Inferior parietal cortex (tissue), 1 donor: ENCODE results near the gene SEC14L1.

Experiments used
- DNase-seq: peaks from one replicate; pipeline ENCODE4 v3.0.0-alpha.2; 2016; ENCODE audit errors: extremely low spot score

SEC14L1 gene

DNA sequence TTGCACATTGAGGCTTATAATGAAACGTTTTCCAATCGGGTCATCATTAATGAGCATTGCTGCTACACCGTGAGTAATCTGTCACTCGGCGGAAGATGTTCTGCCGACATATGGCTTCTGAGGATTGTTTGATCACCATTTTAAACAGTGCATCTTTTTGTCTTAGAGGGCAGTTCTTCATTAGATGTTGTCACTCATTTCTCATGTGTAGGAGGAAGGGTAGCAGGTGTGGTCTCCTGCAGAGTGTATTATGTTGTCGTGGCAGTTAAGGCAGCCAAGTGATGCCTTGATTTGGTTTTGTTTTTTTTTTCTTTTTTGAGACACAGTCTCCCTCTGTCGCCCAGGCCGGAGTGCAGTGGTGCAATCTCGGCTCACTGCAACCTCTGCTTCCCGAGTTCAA lies 50.5 kb downstream of the SEC14L1 start:
- no peak for DNase-seq

GRCh38 chr17:77193653-77194052 lies 52.9 kb downstream of the SEC14L1 start:
- no peak for DNase-seq

GRCh38 chr17:77194179-77194578 lies 53.4 kb downstream of the SEC14L1 start:
- DNase-seq = no peak

GRCh38 chr17:77196251-77196650 lies 55.5 kb downstream of the SEC14L1 start:
- no peak for DNase-seq

- no peak for DNase-seq
Observed at GRCh38 chr17:77197115-77197514, 56.3 kb downstream of the SEC14L1 start.

DNA sequence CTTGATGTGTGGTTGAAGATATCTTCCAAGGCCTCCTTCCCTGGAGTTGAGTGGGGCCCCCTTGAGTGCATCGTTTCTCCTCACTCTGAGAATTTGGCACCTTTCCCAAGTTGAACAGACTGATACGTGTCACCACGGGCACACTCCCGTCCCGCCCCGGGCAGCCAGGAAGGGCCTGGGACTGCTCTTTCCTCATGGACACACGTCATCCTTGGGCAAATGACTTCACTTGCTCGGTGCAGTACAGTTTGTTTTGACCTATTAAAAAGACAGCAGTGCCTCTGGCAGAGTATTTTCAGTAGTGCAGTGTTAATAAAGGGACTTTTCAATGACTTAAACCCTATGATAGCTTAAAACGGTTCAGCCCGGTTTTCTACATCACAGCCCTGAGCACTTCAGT lies 59.9 kb downstream of the SEC14L1 start:
- no peak for DNase-seq

DNA sequence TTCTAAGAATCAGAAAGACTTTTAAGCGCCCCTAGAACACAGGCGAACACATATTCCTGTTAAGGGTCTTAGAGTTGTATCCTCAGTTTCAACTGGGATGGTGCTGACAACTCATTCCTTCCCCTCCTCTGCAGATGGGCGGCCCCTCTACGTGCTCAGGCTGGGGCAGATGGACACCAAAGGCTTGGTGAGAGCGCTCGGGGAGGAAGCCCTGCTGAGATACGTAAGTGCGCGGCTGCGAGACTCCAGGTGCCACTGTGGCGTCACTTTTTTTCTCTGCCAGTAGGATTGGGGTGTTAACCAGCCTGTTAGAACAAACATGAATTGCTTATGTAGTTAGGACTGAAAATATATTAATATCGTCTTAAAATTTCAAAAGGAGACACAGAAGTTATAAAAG lies 62.7 kb downstream of the SEC14L1 start:
- DNase-seq = no peak

DNA sequence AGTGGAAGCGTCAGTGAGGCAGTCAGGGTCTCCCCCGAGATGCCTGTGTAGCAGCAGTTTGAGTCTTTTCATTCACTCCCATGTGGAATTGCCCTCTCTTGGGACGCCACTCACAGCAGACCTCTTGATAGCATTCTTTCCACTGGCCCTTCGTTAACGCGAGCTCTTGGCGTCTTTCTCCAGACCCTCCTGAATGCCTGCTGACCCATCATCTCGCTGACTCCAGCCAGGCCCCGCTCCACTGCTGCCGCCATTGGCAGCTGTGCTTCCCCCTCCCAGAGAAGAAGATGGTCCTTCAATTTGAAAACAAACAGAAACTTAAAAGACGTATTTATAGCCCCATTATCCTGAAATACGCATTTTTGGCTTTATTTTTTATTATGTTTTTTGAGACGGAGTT lies 63.1 kb downstream of the SEC14L1 start:
- no peak for DNase-seq

DNA sequence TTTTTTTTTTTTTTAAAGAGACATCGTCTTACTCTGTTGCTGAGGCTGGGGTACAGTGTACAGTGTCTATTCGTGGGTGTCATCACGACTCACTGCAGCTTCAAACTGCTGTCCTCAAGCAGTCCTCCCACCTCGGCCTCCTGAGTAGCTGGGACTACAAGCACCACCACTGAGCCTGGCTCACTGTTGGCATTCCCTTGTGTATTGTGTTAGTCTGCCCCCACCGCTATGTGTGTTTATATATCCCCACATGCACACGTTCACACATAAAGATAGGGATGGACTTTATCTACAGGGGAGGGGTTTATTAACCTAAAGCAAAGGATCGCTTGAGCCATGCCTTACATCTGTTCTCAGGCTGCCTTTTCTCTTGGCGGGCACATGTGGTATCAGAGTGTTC lies 63.8 kb downstream of the SEC14L1 start:
- DNase-seq = no peak

- DNase-seq = no peak
Observed at GRCh38 chr17:77205396-77206125, 64.8 kb downstream of the SEC14L1 start.

GRCh38 chr17:77206158-77206956 lies 65.6 kb downstream of the SEC14L1 start:
- no peak for DNase-seq

DNA sequence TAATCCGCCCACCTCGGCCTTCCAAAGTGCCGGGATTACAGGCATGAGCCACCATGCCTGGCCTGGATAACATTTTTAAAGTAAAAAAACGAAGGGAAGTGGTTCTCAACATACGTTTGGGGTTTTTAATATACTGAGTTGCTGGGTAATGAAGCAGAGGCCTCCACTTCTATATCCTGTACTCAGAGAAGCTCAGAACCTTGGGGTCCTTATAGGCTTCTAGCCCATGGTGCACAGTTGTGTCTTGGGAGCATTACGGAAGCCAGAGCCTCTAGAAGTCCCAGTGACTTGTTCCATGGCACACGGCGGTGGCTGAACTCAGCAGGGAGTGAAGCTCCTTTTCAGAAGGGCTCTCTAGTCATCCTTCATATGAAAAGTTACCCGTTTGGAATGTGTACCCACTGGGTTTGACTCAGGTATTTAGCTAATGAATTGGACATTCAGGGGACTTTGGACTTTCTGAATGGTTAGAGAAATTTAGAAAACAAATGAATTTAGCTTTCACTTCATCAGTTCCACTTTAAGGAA lies 67.0 kb downstream of the SEC14L1 start:
- DNase-seq = no peak

DNA sequence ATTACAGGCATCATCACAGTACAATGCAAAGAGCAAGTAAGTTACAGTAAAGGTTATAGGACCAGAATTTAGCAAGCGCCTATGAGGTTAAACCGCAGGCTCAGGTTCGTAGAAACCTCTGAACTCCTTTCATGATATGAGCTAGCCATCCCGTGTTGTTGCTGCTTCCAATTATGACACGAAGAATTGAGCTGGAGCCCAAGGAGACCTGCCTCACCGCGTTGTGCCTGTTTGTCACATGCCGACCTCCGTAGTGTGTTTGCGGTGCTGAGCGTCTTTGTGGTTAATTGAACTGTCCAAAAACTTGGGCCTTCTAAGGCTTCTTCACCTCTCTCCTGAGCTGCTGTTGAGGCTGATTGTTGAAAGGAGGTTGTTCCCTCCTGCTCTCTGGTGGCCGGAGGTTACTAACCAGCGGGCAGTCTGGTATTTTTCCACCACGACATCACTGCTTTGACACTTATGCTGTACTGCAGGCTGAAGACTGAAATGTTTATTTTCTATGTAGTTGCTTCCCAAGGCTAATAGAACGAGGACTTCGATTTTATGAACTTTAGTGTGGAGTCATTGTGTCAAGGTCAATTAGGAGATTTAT lies 67.5 kb downstream of the SEC14L1 start:
- no peak for DNase-seq

DNA sequence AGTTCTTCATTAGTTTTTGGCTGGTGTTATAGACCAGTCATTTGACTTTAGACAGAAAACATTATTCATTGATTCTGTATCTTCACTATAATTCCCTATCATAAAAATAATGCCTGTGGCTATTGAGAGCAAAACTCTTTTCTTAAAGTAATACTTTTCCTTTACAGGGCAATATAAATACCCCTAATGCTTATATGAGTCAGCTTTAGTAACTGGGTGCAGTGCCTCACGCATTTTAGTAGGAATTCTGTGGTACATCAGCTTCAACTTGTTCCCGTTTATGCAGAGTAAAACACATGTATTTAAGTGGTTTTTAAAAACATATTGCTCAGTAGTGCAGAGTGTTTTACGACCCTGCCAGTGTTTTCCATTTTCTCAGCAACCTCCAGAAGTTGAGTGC lies 68.1 kb downstream of the SEC14L1 start:
- no peak for DNase-seq

GRCh38 chr17:77209330-77209748 lies 68.6 kb downstream of the SEC14L1 start:
- no peak for DNase-seq

GRCh38 chr17:77210331-77210730 lies 69.6 kb downstream of the SEC14L1 start:
- no peak for DNase-seq

- no peak for DNase-seq
Observed at GRCh38 chr17:77210946-77211541, 70.3 kb downstream of the SEC14L1 start.

GRCh38 chr17:77211681-77212080 lies 70.9 kb downstream of the SEC14L1 start:
- DNase-seq = no peak

GRCh38 chr17:77212081-77212832 lies 71.5 kb downstream of the SEC14L1 start:
- no peak for DNase-seq

- DNase-seq = no peak
Observed at GRCh38 chr17:77212833-77213777, 72.3 kb downstream of the SEC14L1 start.
